GM12892 (cell line): ENCODE data around the gene PFN1.

ENCODE experiments used
- POLR2A ChIP-seq: IDR thresholded peaks from 2 replicates; pipeline ENCODE4 v1.6.1; 2011; ENCODE audit warnings: low read depth, low read length, control low read depth
- POLR2AphosphoS5 ChIP-seq: IDR thresholded peaks from 2 replicates; pipeline ENCODE4 v1.6.1; 2011; ENCODE audit warnings: low read depth, low read length, control low read depth
- TAF1 ChIP-seq: IDR thresholded peaks from 2 replicates; pipeline ENCODE4 v1.6.1; 2011; ENCODE audit warnings: low read depth, mild to moderate bottlenecking, control low read depth, low read length, borderline replicate concordance

GRCh38 chr17:4934173-4934979 is 14.0 kb downstream of the PFN1 start:
- TF ChIP-seq TAF1 (no peak), POLR2A (no peak; the same call in 1 of the 2 replicates), POLR2AphosphoS5 (peak; percentile 55; the same call in 1 of the 2 replicates)
